ENCODE results near the gene GRK5.

Gene GRK5

GRCh38 chr10:119367841-119368549, 160.6 kb downstream of the GRK5 start:
- no peak for DNase-seq

GRCh38 chr10:119368581-119368980, 161.2 kb downstream of the GRK5 start:
- no peak for DNase-seq

- no peak for DNase-seq
Measured at GRCh38 chr10:119368991-119369869, 161.9 kb downstream of the GRK5 start.

GRCh38 chr10:119370111-119370741, 162.9 kb downstream of the GRK5 start:
- DNase-seq, result no peak

- no peak for DNase-seq
Measured at GRCh38 chr10:119370972-119371703, 163.8 kb downstream of the GRK5 start.

- DNase-seq, result no peak
Measured at GRCh38 chr10:119371704-119372663, 164.6 kb downstream of the GRK5 start.

GRCh38 chr10:119373294-119374102, 166.1 kb downstream of the GRK5 start:
- DNase-seq, result peak; percentile 21

- no peak for DNase-seq
Measured at GRCh38 chr10:119374236-119374635, 166.9 kb downstream of the GRK5 start.

- DNase-seq, result peak; percentile 55
Measured at GRCh38 chr10:119375574-119376272, 168.4 kb downstream of the GRK5 start.

GRCh38 chr10:119377451-119377957, 170.1 kb downstream of the GRK5 start:
- DNase-seq, result peak; percentile 82

- DNase-seq, result peak; percentile 82
Measured at GRCh38 chr10:119377958-119378736, 170.8 kb downstream of the GRK5 start.

GRCh38 chr10:119378737-119379067, 171.3 kb downstream of the GRK5 start:
- no peak for DNase-seq

GRCh38 chr10:119379466-119380071, 172.2 kb downstream of the GRK5 start:
- no peak for DNase-seq

- DNase-seq, result peak; percentile 4
Measured at GRCh38 chr10:119383174-119383856, 175.9 kb downstream of the GRK5 start.

GRCh38 chr10:119384127-119384526, 176.8 kb downstream of the GRK5 start:
- no peak for DNase-seq

- no peak for DNase-seq
Measured at GRCh38 chr10:119386666-119387065, 179.3 kb downstream of the GRK5 start.

GRCh38 chr10:119388849-119389345, 181.5 kb downstream of the GRK5 start:
- DNase-seq, result no peak

Measured in NCI-H2171 (cell line).